Fibroblast of pulmonary artery (primary cell): Measurements from ENCODE around the gene NOL4L.

Experiments
- DNase-seq: peaks from one replicate; pipeline ENCODE4 v3.0.0-alpha.2; 2010; ENCODE audit warnings: low read depth
- H3K4me3 ChIP-seq: replicated peaks from 2 replicates; pipeline ENCODE4 v1.5.1; 2011; ENCODE audit warnings: low read depth, mild to moderate bottlenecking, control low read depth, low read length, moderate library complexity
- CTCF ChIP-seq: IDR thresholded peaks from 2 replicates; pipeline ENCODE4 v1.5.1; 2011; ENCODE audit warnings: mild to moderate bottlenecking, control low read depth, low read length, inconsistent platforms; ENCODE audit errors: missing control alignments

Gene NOL4L

GRCh38 chr20:32570401-32571190 lies 14.5 kb downstream of the NOL4L start:
- no peak overlapping the region for H3K4me3 ChIP-seq
- no peak for DNase-seq

GRCh38 chr20:32569380-32570305 lies 15.5 kb downstream of the NOL4L start:
- no peak for DNase-seq
- no peak for TF ChIP-seq CTCF
- H3K4me3 ChIP-seq: no peak overlapping the region

More at GRCh38 chr20:32570401-32571190, 14.5 kb downstream of the NOL4L start:
- TF ChIP-seq CTCF: no peak

- no peak overlapping the region for H3K4me3 ChIP-seq
- no peak for TF ChIP-seq CTCF
- no peak for DNase-seq
Observed at GRCh38 chr20:32569018-32569379, 16.1 kb downstream of the NOL4L start.

GRCh38 chr20:32567384-32568178 lies 17.6 kb downstream of the NOL4L start:
- no peak for TF ChIP-seq CTCF
- DNase-seq: no peak
- H3K4me3 ChIP-seq: no peak overlapping the region

GRCh38 chr20:32566379-32567374 lies 18.5 kb downstream of the NOL4L start:
- DNase-seq: no peak
- H3K4me3 ChIP-seq: no peak overlapping the region
- no peak for TF ChIP-seq CTCF

GRCh38 chr20:32565735-32566032 lies 19.4 kb downstream of the NOL4L start:
- DNase-seq: no peak
- TF ChIP-seq CTCF: no peak
- H3K4me3 ChIP-seq: no peak overlapping the region
